Activated CD4-positive, alpha-beta memory T cell treated with anti-CD3 and anti-CD28 coated beads for 36 hours (primary cell): Measurements from ENCODE around the gene MUS81. TPM values are rescaled to one million over a fixed set of nuclear protein-coding genes. Genes with fewer than 3 reads are reported as not detected.

Experiments used
- CTCF ChIA-PET: fragments of 350-600 bp; sonication (Branson Sonifier 250); formaldehyde crosslinking; loops from one replicate; lab custom pipeline; 2021; ENCODE audit warnings: antibody characterized with exemption, inconsistent platforms; lab: Charles Lee
- POLR2A ChIA-PET: fragments of 350-600 bp; sonication (Branson Sonifier 250); formaldehyde crosslinking; loops from one replicate; lab custom pipeline; 2021; ENCODE audit warnings: antibody characterized with exemption; lab: Charles Lee
- DNase-seq: peaks from one replicate; pipeline ENCODE4 v3.0.0-alpha.2; 2020
- H3K27ac Mint-ChIP-seq: one replicate; pipeline ENCODE4 v1.8.0; 2021; ENCODE audit warnings: mixed read lengths
- H3K27me3 Mint-ChIP-seq: one replicate; pipeline ENCODE4 v1.8.0; 2021; ENCODE audit warnings: mixed read lengths
- H3K36me3 Mint-ChIP-seq: one replicate; pipeline ENCODE4 v1.8.0; 2021; ENCODE audit warnings: mixed read lengths
- H3K4me1 Mint-ChIP-seq: one replicate; pipeline ENCODE4 v1.8.0; 2021; ENCODE audit warnings: low read depth, mixed read lengths
- H3K4me3 Mint-ChIP-seq: one replicate; pipeline ENCODE4 v1.8.0; 2021; ENCODE audit warnings: mild to moderate bottlenecking, mixed read lengths
- H3K9me3 Mint-ChIP-seq: one replicate; pipeline ENCODE4 v1.8.0; 2021; ENCODE audit warnings: mixed read lengths
- intact Hi-C: fragments of 100-400 bp; cut with micrococcal nuclease; formaldehyde crosslinking; loops from one replicate; pipeline ENCODE4 v1.15.1; 2023
- total RNA-seq, 2 experiments: library from RNA; stranded (reverse); gene quantifications; one replicate each; pipeline ENCODE4 v1.2.3, GENCODE V29; 2021

The MUS81 gene
- total RNA-seq, 2 experiments from 2014 or later, result 69.8 to 71.7 TPM

- ChIA-PET POLR2A (interaction anchor here (0.8 to 5.0 kb wide), 8 partner anchors 9 to 199 kb away, joined by 3 to 95 read pairs (median 6); partner anchors contain the start of genes BANF1, CCDC85B, FIBP and RELA), CTCF (interaction anchor here (1.0 to 10.5 kb wide), 7 partner anchors 8 to 183 kb away, joined by 5 to 277 read pairs (median 11); partner anchors contain the start of genes CCDC85B, CTSW and FIBP)
- no peak for DNase-seq
- Mint-ChIP-seq H3K27ac (peak overlapping the region; percentile 99), H3K27me3 (no peaks in the 10 kb centered on the region), H3K4me3 (peak overlapping the region; percentile 98), H3K36me3 (peaks cover 40% of the 10 kb centered on the region), H3K4me1 (peaks cover 22% of the 10 kb centered on the region), H3K9me3 (no peaks in the 10 kb centered on the region)
- intact Hi-C loops, result no loop called here
Observed at GRCh38 chr11:65861533-65862183, 1.4 kb downstream of the MUS81 start.

GRCh38 chr11:65862191-65862735 is 2.0 kb downstream of the MUS81 start:
- Mint-ChIP-seq H3K27me3 (no peaks in the 10 kb centered on the region), H3K4me1 (peaks cover 19% of the 10 kb centered on the region), H3K36me3 (peaks cover 41% of the 10 kb centered on the region), H3K9me3 (no peaks in the 10 kb centered on the region), H3K27ac (no peak overlapping the region), H3K4me3 (peak overlapping the region; percentile 20)
- no peak for DNase-seq
- CTCF ChIA-PET, result interaction anchor here (3.6 to 10.5 kb wide), 2 partner anchors 11 to 25 kb away, joined by 26 to 277 read pairs; partner anchors contain the start of genes CCDC85B and FIBP
- intact Hi-C loops, result no loop called here
- POLR2A ChIA-PET, result no interaction called here

DNA sequence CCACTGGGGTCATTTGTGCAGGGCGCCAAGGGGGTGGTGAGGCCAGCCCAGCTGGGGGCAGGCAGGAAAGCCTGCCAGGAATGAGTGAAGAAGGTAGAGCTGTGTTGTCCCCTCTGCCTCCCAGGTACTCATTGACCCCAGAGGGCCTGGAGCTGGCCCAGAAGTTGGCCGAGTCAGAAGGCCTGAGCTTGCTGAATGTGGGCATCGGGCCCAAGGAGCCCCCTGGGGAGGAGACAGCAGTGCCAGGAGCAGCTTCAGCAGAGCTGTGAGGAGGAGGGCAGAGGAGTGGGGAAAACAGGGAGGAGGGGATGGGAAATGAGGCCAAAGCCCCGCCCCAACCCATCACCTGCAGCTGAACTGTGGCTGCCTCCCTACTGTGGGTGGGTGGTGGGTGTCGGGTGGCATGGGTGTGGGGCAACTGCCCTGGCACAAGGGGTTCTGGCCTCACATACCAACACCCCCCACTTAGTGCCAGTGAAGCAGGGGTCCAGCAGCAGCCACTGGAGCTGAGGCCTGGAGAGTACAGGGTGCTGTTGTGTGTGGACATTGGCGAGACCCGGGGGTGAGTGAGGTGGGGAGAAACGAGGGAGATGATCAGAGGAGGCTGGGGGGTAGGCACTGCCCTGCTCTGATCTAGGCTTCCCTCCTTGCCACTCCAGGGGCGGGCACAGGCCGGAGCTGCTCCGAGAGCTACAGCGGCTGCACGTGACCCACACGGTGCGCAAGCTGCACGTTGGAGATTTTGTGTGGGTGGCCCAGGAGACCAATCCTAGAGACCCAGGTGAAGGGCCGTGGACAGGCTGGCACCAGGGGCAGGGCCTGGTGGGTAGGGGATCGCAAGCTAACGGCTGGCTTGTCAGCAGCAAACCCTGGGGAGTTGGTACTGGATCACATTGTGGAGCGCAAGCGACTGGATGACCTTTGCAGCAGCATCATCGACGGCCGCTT is 3.0 kb downstream of the MUS81 start:
- H3K36me3 Mint-ChIP-seq, result peaks cover 43% of the 10 kb centered on the region

DNA sequence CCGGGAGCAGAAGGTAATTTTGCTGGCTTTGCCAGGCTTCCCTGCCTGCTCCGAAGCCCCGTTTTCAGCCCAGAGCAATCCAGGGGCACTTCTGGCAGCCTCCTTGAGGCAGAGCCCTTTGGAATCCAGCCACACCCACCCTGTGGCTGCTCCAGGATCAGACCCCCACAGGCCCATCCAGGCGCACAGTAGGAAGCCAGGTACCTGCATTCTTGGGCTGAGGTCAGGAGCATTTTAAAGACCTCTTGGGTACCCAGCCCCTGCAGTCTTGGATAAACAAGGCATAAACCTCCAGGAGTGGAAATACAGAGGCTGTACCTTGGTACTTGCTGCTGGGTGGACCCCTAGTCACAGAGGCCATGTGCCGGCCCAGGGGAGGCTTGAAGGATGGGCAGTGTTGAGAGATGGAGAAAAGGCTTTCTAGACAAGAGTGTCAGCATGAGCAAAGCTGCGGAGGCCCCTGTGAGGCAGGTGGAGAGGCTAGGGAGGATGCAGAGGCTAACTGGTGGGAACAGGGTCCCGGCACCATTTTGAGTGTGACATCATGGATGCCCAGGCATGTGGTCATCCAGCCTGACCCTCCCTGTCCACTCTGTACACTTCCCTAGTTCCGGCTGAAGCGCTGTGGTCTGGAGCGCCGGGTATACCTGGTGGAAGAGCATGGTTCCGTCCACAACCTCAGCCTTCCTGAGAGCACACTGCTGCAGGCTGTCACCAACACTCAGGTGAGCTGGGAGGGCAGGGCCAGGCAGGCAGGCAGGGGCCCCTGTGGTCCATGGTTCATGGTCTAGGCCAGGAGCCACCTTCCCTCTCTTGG is 3.9 kb downstream of the MUS81 start:
- intact Hi-C loops, result no loop called here
- DNase-seq, result no peak

More for the DNA sequence above, 3.0 kb downstream of the MUS81 start:
- no peaks in the 10 kb centered on the region for H3K9me3 Mint-ChIP-seq
- peak overlapping the region; percentile 5 for H3K4me3 Mint-ChIP-seq
- no peak overlapping the region for H3K27ac Mint-ChIP-seq
- POLR2A ChIA-PET, result interaction anchor here (1.0 kb wide), 1 partner anchor 13 kb away, joined by 3 read pairs; no protein-coding TSS in a partner anchor
- CTCF ChIA-PET, result interaction anchor here (10.5 kb wide), 1 partner anchor 24 kb away, joined by 277 read pairs; the partner anchor contains the start of genes CCDC85B and FIBP
- no peaks in the 10 kb centered on the region for H3K27me3 Mint-ChIP-seq
- peaks cover 19% of the 10 kb centered on the region for H3K4me1 Mint-ChIP-seq
- intact Hi-C loops, result no loop called here
- no peak for DNase-seq

DNA sequence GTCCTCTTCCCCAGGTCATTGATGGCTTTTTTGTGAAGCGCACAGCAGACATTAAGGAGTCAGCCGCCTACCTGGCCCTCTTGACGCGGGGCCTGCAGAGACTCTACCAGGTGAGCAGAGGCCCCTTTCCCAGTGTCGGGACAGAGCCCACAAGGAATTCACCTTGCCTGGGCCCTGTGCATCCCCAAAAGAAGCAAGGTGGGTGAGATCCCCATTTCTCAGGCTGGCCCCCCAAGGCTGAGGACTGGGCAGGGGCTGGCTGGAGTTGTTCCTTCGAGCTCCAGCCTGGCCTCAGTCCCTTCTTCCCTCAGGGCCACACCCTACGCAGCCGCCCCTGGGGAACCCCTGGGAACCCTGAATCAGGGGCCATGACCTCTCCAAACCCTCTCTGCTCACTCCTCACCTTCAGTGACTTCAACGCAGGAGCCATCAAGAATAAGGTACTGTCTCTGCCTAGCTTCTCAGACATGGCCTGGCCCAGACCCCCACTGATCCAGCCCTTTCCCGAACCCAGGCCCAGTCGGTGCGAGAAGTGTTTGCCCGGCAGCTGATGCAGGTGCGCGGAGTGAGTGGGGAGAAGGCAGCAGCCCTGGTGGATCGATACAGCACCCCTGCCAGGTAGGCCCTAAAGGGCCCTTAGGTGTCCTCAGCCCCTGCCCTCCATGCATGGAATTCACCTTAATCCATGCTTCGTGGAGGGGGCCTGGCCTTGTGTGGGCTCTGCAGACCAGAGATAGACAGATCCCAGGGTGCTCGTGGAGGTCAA is 4.7 kb downstream of the MUS81 start:
- H3K36me3 Mint-ChIP-seq, result peaks cover 43% of the 10 kb centered on the region
- CTCF ChIA-PET, result interaction anchor here (10.5 kb wide), 1 partner anchor 23 kb away, joined by 277 read pairs; the partner anchor contains the start of genes CCDC85B and FIBP
- intact Hi-C loops, result no loop called here
- no peak overlapping the region for H3K4me3 Mint-ChIP-seq
- POLR2A ChIA-PET, result no interaction called here
- no peaks in the 10 kb centered on the region for H3K9me3 Mint-ChIP-seq
- DNase-seq, result no peak
- no peaks in the 10 kb centered on the region for H3K27me3 Mint-ChIP-seq
- peaks cover 18% of the 10 kb centered on the region for H3K4me1 Mint-ChIP-seq
- H3K27ac Mint-ChIP-seq, result no peak overlapping the region

More for the DNA sequence above, 3.9 kb downstream of the MUS81 start:
- Mint-ChIP-seq H3K4me3 (no peak overlapping the region), H3K27me3 (no peaks in the 10 kb centered on the region), H3K9me3 (no peaks in the 10 kb centered on the region), H3K27ac (no peak overlapping the region), H3K36me3 (peaks cover 43% of the 10 kb centered on the region), H3K4me1 (peaks cover 19% of the 10 kb centered on the region)
- CTCF ChIA-PET, result interaction anchor here (10.5 kb wide), 1 partner anchor 24 kb away, joined by 277 read pairs; the partner anchor contains the start of genes CCDC85B and FIBP
- POLR2A ChIA-PET, result interaction anchor here (1.0 kb wide), 1 partner anchor 14 kb away, joined by 3 read pairs; no protein-coding TSS in a partner anchor

- Mint-ChIP-seq H3K27me3 (no peaks in the 10 kb centered on the region), H3K4me3 (no peak overlapping the region), H3K27ac (peak overlapping the region; percentile 38), H3K4me1 (peaks cover 19% of the 10 kb centered on the region), H3K9me3 (no peaks in the 10 kb centered on the region), H3K36me3 (peaks cover 42% of the 10 kb centered on the region)
- intact Hi-C loops, result no loop called here
- CTCF ChIA-PET, result interaction anchor here (10.5 kb wide), 1 partner anchor 22 kb away, joined by 277 read pairs; the partner anchor contains the start of genes CCDC85B and FIBP
- POLR2A ChIA-PET, result interaction anchor here (1.0 to 1.2 kb wide), 3 partner anchors 13 to 145 kb away, joined by 3 read pairs; partner anchors contain the start of gene RNASEH2C
- DNase-seq, result no peak
Observed at GRCh38 chr11:65865550-65866172, 5.4 kb downstream of the MUS81 start.

DNA sequence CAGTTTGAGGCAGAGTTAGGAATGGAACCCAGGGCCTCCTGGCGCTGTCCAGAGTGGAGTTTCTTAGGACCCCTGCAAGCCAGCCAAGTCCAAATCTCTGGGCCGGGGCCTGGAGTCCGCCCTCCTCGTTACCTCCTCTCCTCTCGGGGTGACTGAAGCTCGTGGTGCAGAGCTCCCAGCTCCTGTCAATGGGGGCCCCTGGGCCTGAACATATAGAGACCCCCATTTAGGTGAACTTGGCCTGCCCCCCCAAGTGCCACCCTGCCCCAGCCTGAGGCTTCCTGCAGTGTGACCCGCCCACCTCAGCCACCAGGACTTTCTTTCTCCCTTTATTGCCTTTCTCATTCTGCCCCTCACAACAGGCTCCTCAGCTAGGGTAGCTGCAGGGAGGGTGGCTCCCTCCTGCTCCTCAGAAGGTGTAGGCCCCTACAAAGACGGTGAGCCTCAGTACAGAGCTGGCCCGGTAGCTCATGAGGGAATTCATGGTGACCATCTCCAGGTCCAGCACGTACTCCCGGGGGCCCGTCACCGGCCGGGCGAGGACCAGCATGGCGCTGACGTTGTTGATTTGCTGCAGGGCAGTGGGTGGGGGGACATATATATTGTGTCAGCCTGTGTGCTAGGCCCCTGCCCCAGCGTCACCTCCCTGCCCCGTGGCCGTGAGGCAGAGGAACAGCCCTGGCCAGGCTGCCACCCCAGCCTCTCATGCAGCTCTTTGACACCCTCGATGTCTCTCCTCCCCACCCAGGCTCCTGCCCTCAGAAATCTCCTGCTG is 6.5 kb downstream of the MUS81 start:
- Mint-ChIP-seq H3K27me3 (no peaks in the 10 kb centered on the region), H3K4me3 (no peak overlapping the region), H3K9me3 (no peaks in the 10 kb centered on the region), H3K4me1 (peaks cover 18% of the 10 kb centered on the region), H3K36me3 (peaks cover 34% of the 10 kb centered on the region), H3K27ac (no peak overlapping the region)
- DNase-seq, result no peak
- CTCF ChIA-PET, result interaction anchor here (1.4 kb wide), 1 partner anchor 18 kb away, joined by 9 read pairs; no protein-coding TSS in a partner anchor
- intact Hi-C loops, result no loop called here
- POLR2A ChIA-PET, result interaction anchor here (1.0 to 1.2 kb wide), 3 partner anchors 14 to 146 kb away, joined by 3 read pairs; partner anchors contain the start of gene RNASEH2C

- intact Hi-C loops, result no loop called here
- Mint-ChIP-seq H3K27ac (no peak overlapping the region), H3K4me1 (peaks cover 11% of the 10 kb centered on the region), H3K4me3 (no peak overlapping the region), H3K27me3 (no peaks in the 10 kb centered on the region), H3K36me3 (peaks cover 31% of the 10 kb centered on the region), H3K9me3 (no peaks in the 10 kb centered on the region)
- CTCF ChIA-PET, result interaction anchor here (1.4 to 7.0 kb wide), 3 partner anchors 8 to 19 kb away, joined by 9 to 151 read pairs (median 18); partner anchors contain the start of genes FIBP and MUS81
- POLR2A ChIA-PET, result interaction anchor here (2.3 to 4.8 kb wide), 2 partner anchors 8 to 11 kb away, joined by 5 to 56 read pairs; partner anchors contain the start of genes CFL1 and MUS81
- no peak for DNase-seq
Observed at GRCh38 chr11:65867284-65868071, 7.2 kb downstream of the MUS81 start.
